Left lung (tissue), 10 donors: ENCODE data around the gene TSR3. TPM values are rescaled to one million over a fixed set of nuclear protein-coding genes. Genes with fewer than 3 reads are reported as not detected.

ENCODE experiments used
- ATAC-seq: fragments of 200-7000 bp; cut with Tn5 transposase; one replicate; pipeline ENCODE4 v1.9.1; 2020; ENCODE audit warnings: moderate library complexity
- DNase-seq, 4 donors: peaks; one replicate each; pipeline ENCODE4 v3.0.0-alpha.2; 2013 to 2020
- H3K27ac ChIP-seq, 2 donors: fragments of 200-600 bp; sonication (generic) in 1 of 2; one replicate each; pipeline versions ENCODE4 v1.5.0 to v1.8.0; 2020 to 2021
- H3K27me3 ChIP-seq, 2 donors: fragments of 200-600 bp; sonication (generic) in 1 of 2; one replicate each; pipeline versions ENCODE4 v1.5.0 to v1.8.0; 2020 to 2021
- H3K36me3 ChIP-seq, 2 donors: fragments of 200-600 bp; sonication (generic) in 1 of 2; one replicate each; pipeline versions ENCODE4 v1.5.0 to v1.8.0; 2020 to 2021
- H3K4me1 ChIP-seq, 2 donors: fragments of 200-600 bp; one replicate each; pipeline ENCODE4 v1.8.0; 2021
- H3K4me3 ChIP-seq, 2 donors: fragments of 200-600 bp; sonication (generic) in 1 of 2; one replicate each; pipeline versions ENCODE4 v1.5.0 to v1.8.0; 2020 to 2021; ENCODE audit warnings: mild to moderate bottlenecking in 1 of 2
- H3K9me3 ChIP-seq, 2 donors: fragments of 200-600 bp; sonication (generic) in 1 of 2; one replicate each; pipeline versions ENCODE4 v1.5.0 to v1.8.0; 2020 to 2021
- intact Hi-C, 2 donors: fragments of 100-400 bp; cut with DNase I; formaldehyde crosslinking; loops; one replicate each; pipeline versions ENCODE4 v1.11.2 to v1.14.2; 2022
- polyA plus RNA-seq, 6 donors: library from polyadenylated mRNA; unstranded; fragments of 120-200 nt; gene quantifications; one replicate each; pipeline ENCODE4 v1.2.1, GENCODE V29; 2013; ENCODE audit not compliant: insufficient read length in 6 of 6
- total RNA-seq, 2 donors: library from RNA; stranded (reverse); fragmentation: NEBNext Ultra II Directional; extraction: Animal tissue kit (Norgen Biotek cat#: 25700); gene quantifications; one replicate each; pipeline ENCODE4 v1.2.1, GENCODE V29; 2021
- TF ChIP-seq, protein P1 (sequence below), 2 donors: fragments of 200-600 bp; sonication (generic) in 1 of 2; IDR thresholded peaks; one replicate each; pipeline versions ENCODE4 v1.5.0 to v1.8.0; 2021; ENCODE audit warnings: antibody characterized with exemption in 2 of 2
- donor health status: DM: no; HTN: yes; CAD: no.
- donor health status: DM: no; HTN: no; CAD: no.

The TSR3 gene
- total and polyA plus RNA-seq, 8 donors, result 33.6 to 57.0 (median 45.9) TPM

DNA sequence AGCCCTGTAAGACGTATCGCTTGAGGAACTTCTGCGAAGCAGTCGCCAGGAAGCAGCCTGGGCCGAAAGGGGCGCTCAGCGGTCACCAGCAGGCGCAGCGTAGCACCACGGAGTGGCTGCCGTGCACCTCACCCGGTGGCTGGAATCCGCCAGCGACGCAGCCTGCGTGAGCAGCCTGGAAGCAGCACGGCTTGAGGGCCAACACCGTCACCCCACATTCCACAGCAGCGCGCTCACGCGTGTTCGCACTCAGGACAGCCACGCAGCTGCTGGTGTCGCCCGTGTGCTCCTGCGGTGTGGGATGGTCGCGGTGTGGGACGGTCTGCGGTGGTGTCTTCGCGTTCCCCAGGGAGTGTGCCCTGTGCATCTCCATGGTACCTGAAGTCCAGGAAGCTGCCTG lies 32.6 kb downstream of the TSR3 start:
- ATAC-seq (no peak), DNase-seq (no peak)
- no peaks in the 10 kb centered on the region for H3K9me3 ChIP-seq
- H3K4me1 ChIP-seq, result no peaks in the 10 kb centered on the region
- peaks cover 0 to 100% of the 10 kb centered on the region in 2 donors for H3K36me3 ChIP-seq
- H3K27ac ChIP-seq, result no peak overlapping the region
- TF ChIP-seq, protein P1, sequence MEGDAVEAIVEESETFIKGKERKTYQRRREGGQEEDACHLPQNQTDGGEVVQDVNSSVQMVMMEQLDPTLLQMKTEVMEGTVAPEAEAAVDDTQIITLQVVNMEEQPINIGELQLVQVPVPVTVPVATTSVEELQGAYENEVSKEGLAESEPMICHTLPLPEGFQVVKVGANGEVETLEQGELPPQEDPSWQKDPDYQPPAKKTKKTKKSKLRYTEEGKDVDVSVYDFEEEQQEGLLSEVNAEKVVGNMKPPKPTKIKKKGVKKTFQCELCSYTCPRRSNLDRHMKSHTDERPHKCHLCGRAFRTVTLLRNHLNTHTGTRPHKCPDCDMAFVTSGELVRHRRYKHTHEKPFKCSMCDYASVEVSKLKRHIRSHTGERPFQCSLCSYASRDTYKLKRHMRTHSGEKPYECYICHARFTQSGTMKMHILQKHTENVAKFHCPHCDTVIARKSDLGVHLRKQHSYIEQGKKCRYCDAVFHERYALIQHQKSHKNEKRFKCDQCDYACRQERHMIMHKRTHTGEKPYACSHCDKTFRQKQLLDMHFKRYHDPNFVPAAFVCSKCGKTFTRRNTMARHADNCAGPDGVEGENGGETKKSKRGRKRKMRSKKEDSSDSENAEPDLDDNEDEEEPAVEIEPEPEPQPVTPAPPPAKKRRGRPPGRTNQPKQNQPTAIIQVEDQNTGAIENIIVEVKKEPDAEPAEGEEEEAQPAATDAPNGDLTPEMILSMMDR (IDR thresholded peaks at IDR 0.05), result no peak
- H3K27me3 ChIP-seq, result no peaks in the 10 kb centered on the region
- intact Hi-C loops, result no loop called here
- no peak overlapping the region for H3K4me3 ChIP-seq

DNA sequence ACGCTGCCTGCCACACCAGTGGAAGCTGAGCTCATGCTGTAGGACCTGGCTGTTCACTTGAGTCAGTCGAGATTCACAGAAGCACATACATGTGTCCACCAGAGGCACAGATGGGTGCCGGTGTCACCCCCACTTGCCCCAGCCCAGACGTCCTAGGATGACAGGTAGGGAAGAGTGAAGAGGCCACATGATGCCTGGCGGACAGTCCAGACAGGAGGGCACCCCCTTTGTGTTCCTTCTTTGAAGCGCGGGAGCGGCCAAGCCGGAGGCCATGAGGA lies 33.5 kb downstream of the TSR3 start:
- H3K27me3 ChIP-seq, result no peaks in the 10 kb centered on the region
- peaks cover 0 to 100% of the 10 kb centered on the region in 2 donors for H3K36me3 ChIP-seq
- TF ChIP-seq, protein P1 (IDR thresholded peaks at IDR 0.05), result no peak
- H3K9me3 ChIP-seq, result no peaks in the 10 kb centered on the region
- no peak overlapping the region for H3K27ac ChIP-seq
- peaks cover 0 to 6% of the 10 kb centered on the region in 2 donors for H3K4me1 ChIP-seq
- no peak overlapping the region for H3K4me3 ChIP-seq
- DNase-seq, result no peak
- no peak for ATAC-seq
- intact Hi-C loops, result no loop called here

DNA sequence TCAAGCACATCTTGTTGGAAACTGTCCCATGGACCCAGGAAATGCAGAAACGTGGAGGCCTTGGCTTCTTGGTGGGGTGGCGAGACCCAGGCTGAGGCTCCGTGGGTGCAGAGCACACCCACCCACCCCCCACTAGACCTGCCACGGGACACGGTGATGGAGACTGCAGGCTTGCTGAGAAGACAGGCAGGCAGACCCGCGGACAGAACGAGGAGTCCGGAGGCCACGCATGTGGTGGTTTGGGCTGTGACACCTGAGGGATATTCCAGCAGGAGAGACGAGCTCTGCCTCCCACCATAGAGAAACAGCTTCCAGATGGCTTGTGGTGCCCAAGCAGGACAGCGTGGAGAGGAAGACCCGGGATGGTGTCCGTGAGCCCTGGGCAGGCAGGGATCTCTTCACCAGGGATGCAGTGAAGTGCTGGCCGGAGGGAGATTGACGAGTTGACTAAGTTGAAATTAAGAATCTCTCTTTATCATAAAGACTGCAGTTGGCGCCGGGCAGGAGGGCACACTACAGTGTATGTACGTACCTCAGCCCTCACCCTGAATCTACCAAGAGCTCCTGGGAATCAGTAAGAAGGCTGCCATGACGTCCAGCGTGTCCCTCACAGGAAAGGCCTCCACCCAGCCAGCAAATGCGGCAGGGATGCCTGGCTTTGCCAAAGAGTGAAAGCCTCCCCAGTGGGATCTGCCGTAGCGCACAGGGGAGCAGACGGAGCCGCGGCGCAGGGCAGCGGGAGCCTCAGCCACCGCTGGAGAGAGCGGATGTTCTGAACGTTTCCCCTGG lies 34.0 kb downstream of the TSR3 start:
- Histone ChIP-seq H3K27ac (no peak overlapping the region), H3K36me3 (peaks cover 0 to 100% of the 10 kb centered on the region in 2 donors), H3K9me3 (no peaks in the 10 kb centered on the region), H3K4me1 (peaks cover under 1 to 11% of the 10 kb centered on the region in 2 donors), H3K4me3 (no peak overlapping the region), H3K27me3 (no peaks in the 10 kb centered on the region)
- ATAC-seq (no peak), DNase-seq (no peak)
- intact Hi-C loops, result no loop called here
- TF ChIP-seq, protein P1 (IDR thresholded peaks at IDR 0.05), result no peak

DNA sequence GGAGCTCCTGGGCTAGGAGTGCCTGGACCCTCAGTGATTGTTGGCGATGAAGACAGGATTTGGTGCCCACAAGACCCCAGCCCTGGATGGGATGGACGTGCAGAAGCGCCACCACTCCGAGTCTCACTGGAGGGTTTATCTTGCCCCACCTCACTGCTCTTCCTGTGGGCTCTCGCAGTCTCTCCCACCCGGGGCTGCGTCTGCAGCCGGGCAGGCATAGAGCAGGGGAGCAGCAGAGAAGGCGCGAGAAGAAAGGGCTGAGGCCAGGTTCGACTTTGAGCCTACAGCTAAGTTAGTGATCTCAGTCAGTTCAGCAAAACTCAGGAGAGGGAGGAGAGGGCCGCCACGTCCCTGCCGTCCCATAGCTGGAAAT lies 35.7 kb downstream of the TSR3 start:
- Histone ChIP-seq H3K36me3 (peaks cover 0 to 91% of the 10 kb centered on the region in 2 donors), H3K4me3 (no peak overlapping the region), H3K9me3 (no peaks in the 10 kb centered on the region), H3K27me3 (no peaks in the 10 kb centered on the region), H3K4me1 (peaks cover 17 to 27% of the 10 kb centered on the region in 2 donors), H3K27ac (no peak overlapping the region)
- DNase-seq (no peak), ATAC-seq (no peak)
- intact Hi-C loops, result no loop called here
- TF ChIP-seq, protein P1 (IDR thresholded peaks at IDR 0.05), result no peak

DNA sequence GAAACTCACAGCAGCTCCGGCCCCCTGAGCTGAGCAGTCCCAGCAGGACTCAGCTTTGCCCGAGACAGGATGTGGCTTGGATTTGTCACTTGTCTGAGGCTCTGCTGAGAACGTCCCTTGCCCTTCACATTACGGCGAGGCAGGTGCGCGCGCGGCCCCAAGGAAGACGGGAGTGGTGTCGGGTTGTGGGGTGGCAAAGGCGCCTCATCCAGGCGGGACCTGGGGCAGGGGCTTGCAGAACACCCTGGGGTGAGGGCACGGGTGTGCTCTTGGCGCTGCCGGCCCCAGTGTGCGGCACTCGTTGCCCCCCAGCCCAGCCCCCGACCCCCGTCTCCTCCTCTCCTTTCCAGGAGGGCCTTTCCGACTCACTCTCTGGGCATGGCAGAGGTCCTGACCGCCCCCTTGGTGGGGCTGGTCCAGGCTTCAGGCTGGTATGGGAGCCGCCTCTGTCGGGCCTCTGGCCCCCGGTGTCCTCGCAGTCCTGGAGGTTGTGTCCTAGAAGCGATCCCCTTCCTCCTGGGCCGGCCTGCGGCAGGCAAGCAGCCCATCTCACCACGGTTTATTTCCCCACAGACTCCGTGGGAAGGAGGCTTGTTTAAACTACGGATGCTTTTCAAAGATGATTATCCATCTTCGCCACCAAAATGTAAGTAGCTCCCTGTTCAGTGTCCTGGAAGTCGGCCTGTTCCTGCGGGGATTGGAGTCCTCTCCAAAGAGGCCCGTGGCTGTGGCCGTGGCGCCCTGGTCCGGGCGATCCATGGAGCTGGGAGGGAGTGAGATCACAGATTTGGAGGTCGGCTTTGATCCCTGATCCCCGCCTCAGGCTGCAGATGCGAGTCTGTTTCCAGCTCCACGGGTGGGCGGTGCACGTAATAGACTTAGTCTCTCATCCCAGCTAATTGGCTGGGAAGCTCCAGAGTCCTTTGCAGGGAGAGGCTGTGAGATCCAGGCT lies 36.3 kb downstream of the TSR3 start:
- Histone ChIP-seq H3K27me3 (no peaks in the 10 kb centered on the region), H3K36me3 (peaks cover 0 to 84% of the 10 kb centered on the region in 2 donors), H3K27ac (no peak overlapping the region), H3K4me3 (no peak overlapping the region), H3K9me3 (no peaks in the 10 kb centered on the region), H3K4me1 (peaks cover 24 to 34% of the 10 kb centered on the region in 2 donors)
- TF ChIP-seq, protein P1 (IDR thresholded peaks at IDR 0.05), result no peak
- intact Hi-C loops, result no loop called here
- DNase-seq, result no peak
- no peak for ATAC-seq
